HT-29 (cell line): ENCODE measurements around the gene C16orf92. TPM values are rescaled to one million over a fixed set of nuclear protein-coding genes. Genes with fewer than 3 reads are reported as not detected.
"Not testable (repeated sequence)": the region's sequence is repeated elsewhere in the genome, so short reads cannot be mapped to it uniquely, and the experiment has no call there.

Experiments used
- DNase-seq: peaks from one replicate; pipeline ENCODE4 v3.0.0-alpha.2; 2015; ENCODE audit warnings: low spot score
- total RNA-seq: library from RNA; depleted of rRNA; stranded (reverse); fragments of >200 nt; shearing (Covaris generic); gene quantifications from 2 replicates; pipeline ENCODE4 v1.2.3, GENCODE V29; 2014

Gene C16orf92
- total RNA-seq, 1 experiment from 2014 or later = not detected

DNA sequence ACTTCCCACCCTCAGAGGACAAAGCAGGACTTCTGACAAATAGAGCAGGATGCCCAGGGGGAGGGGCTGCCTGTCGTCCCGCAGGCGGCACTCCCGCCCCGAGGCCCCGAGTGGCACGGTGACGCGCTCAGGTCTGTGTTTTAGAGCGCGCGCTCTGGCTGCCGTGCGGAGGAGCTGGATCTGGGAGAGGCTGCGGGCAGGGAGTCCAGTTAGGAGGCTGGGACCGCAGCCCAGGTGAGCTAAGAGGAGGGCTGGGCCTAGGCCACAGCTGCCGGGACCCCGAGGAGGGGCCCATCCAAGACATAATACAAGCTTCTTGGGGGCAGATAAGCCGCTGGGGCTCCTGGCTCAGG, 18.6 kb upstream of the C16orf92 start:
- DNase-seq = no peak

GRCh38 chr16:30004811-30005242, 18.2 kb upstream of the C16orf92 start:
- DNase-seq = peak; percentile 61

GRCh38 chr16:30005341-30006094, 17.5 kb upstream of the C16orf92 start:
- DNase-seq = peak; percentile 41

- DNase-seq = no peak
Observed at GRCh38 chr16:30006095-30006473, 16.9 kb upstream of the C16orf92 start.

GRCh38 chr16:30006659-30007377, 16.2 kb upstream of the C16orf92 start:
- DNase-seq = no peak

DNA sequence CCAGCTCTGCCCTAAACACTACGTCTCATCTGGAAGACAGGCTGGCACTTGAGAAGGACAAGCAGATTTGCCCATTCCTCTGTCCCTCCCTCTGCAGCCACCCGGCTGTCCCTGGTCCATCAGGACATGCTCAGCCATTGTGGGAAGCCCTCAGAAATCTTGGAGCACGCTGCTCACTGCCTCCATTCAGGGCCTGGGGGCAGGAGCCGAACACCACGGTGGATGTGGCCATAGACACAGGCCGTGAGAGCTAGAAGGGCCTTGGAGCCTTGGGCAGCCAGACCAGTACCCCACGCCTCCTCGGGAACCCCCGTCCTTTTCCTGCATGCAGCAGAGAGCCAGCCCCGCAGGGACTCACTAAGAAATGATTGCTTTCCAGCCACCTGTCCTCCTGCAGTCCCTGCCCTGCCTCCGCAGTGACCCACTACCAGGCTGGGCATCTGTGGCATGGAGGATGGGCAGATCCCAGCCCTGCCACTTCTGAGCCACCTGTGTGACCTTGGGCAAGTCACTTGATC, 15.6 kb upstream of the C16orf92 start:
- DNase-seq = no peak

DNA sequence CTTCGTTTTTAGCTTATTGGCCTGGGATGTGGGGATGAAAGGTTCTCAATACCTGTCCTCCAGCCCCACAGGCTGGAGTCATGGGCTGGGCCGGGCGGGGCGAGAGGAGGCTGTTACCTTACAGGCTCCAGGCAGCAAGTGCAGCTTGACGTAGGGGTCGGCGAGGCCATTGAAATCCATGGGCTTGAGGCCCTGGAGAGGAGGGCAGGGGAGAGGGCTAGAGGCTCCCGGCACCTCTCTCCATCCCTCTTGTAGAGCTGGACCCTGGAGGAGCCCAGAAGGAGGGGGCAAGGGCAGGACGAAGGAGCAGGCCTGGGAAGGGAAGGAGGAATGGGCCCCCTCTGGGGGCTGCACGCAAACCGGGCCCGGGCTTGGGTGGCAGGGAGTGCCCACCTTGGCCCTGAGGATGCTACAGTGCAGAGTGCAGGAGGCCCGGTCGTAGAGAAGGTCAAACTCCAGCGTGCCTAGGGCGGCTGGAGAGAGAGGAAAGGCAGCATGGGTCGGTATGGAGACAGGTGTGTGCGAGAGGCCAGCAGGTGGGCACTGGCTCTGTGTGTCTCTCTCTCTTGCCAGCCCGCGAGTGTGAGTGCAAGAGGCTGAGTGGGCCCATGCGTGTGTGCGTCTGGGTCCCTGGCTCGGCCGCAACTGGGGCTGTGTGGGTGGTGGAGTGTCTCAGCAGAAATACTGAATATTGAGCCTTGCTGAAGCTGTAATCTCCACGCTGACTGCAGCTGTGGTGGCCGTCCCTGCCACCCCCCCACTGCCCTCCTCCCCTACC, 13.7 kb upstream of the C16orf92 start:
- no peak for DNase-seq

GRCh38 chr16:30009990-30010843, 12.8 kb upstream of the C16orf92 start:
- no peak for DNase-seq

DNA sequence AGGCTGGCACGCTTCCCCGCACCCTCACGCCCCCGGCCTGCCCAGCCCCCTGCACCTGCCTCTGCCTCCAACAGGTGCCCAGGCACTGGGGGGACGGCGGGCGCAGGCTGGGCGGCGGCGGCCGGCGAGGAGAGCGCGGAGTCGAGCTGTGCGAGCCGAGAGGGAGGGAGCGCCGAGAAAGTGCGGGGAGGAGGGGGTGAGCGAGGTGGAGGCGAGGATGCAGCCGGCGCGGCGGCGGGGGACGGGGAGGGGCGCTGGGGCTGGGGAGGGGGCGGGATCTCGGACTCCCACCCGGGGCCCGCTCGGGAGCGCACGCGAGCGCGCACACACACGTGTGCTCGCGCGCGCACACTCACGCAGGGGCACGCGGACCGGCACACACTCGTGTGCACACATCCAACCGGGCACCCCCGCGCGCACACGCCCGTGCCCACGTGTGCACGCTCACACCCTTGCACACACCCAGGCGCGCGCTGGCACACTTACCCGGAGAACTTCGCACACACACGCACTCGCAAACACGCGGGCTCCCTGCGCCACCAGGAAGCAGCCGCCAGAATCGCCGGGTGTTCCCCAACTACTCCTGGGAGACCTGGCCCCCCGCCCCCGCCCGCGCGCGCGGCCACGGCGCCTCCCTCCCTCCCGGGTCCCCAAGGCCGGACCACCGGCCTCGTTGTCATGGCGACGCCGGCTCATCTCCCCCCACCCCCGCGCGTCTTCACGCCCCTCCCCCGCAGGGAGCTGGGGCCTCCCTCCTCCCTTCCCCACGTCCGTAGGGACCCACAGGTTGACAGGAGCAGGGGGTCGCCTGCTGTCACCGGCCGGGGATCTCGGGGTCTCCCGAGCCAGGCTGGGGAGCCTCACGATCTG, 11.9 kb upstream of the C16orf92 start, which contains the start of gene DOC2A:
TSS of gene DOC2A (minus strand) at position 184 of the 870 bp plus-strand sequence. CDS start 805 bp downstream, outside the sequence.
- no peak for DNase-seq

- DNase-seq = no peak
Observed at GRCh38 chr16:30011714-30012504, 11.1 kb upstream of the C16orf92 start.

DNA sequence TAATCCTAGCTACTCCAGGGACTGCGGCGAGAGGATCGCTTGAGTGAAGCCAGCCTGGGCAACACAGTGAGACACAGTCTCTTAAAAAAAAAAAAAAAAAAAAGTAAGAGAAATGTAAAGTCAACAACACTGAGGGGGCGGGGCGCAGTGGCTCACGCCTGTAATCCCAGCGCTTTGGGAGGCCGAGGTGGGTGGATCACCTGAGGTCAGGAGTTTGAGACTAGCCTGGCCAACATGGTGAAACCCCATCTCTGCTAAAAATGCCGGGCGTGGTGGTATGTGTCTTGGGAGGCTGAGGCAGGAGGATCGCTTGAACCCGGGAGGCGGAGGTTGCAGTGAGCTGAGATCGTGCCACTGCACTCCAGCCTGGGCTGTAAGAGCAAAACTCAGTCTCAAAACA, 10.4 kb upstream of the C16orf92 start:
- DNase-seq = not testable (repeated sequence)

- not testable (repeated sequence) for DNase-seq
Observed at GRCh38 chr16:30015450-30015849, 7.5 kb upstream of the C16orf92 start.

GRCh38 chr16:30016555-30017276, 6.3 kb upstream of the C16orf92 start:
- DNase-seq = no peak

DNA sequence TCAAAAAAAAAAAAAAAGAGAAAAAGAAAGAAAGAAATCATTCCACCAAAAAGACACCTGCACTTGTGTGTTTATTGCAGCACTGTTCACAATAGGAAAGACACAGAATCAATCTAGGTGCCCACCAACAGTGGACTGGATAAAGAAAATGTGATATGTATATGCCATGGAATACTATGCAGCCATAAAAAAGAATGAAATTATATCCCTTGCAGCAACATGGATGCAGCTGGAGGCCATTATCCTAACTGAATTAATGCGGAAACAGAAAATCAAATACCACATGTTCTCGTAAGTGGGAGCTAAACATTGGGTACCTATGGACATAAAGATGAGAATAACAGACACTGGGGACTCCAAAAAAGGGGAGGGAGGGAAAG, 5.7 kb upstream of the C16orf92 start:
- no peak for DNase-seq

- DNase-seq = not testable (repeated sequence)
Observed at GRCh38 chr16:30017937-30018336, 5.1 kb upstream of the C16orf92 start.

DNA sequence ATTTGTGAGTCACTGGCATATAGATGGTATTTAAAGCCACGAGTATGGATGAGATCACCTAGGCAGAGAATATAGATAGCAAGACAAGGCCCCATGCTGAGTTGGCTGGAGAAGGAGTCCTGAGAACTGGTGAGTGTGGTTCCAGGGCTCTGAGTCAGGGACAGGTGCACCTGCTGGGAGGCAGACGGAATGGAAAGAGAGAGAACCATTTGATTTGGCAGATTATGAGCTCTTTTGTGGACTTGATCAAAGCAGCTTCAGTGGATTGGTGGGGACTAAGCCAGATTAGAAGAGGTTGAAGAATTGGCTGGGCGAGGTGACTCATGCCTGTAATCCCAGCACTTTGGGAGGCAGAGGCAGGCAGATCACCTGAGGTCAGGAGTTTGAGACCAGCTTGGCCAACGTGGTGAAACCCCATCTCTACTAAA, 4.3 kb upstream of the C16orf92 start:
- DNase-seq = no peak

DNA sequence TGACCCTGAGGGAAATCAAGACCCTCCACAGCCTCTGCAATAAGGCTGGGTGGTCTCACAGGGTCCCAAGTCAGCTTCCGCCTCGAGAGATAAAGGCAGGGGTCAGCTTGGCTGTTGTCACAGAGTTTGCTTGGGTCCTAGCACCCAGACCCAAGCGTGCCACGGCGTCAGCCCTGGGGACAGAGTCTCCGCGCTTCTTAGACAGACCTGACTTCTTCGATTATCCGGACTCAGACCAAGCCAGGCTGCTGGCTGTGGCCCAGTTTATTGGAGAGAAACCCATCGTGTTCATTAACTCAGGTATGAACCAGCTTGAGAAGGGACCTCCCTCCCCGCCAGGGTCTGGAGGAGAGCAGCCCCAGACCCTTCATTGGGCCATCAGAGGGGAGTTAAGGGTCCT, 588 bp downstream of the C16orf92 start:
- no peak for DNase-seq

DNA sequence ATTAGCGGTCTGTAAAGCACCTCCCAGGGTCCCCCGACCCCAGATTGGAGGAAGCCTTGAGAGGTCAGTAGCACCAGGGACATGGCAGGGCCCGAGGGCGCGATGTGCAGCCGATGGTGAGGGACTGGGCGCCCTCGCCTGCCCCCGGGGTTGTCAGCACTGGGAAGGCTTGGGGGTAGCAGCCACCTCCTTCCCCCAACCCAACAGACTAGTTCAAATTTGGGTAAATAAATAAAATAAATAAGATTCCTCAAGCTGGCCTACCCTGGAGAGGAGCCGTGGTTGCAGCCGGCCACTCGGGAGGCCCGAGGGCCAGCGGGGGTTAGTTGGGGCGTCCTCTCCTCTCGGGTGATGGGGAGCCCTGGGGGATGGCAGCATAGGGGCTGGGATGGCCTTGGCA, 1.5 kb downstream of the C16orf92 start:
- no peak for DNase-seq

DNA sequence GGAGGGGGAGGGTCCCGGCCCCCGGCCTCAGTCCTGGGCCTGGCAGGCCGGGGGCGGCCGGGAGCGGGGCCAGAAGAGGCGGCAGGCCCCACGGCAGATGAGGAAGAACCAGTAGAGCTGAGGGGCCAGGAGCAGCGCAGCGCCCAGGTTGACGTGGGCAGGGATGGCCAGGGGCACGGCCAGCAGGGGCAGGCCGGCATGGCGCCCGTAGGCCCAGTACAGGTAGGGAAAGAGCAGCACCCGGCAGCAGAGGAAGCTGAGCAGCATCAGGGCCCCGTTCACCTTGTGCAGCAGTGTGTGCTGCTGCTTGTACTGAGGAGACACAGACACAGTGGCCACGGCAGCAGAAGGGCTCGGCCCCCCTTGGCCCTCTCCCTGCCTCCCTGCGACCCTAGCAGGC, 2.2 kb downstream of the C16orf92 start:
- no peak for DNase-seq
